GDM1 (cell line): ENCODE data around the gene GNA14.
"Not testable (repeated sequence)": the region's sequence is repeated elsewhere in the genome, so short reads cannot be mapped to it uniquely, and the experiment has no call there.

Source experiments
- DNase-seq: peaks from one replicate; lab custom pipeline; 2025; lab: John Stamatoyannopoulos, UW

The GNA14 gene

DNA sequence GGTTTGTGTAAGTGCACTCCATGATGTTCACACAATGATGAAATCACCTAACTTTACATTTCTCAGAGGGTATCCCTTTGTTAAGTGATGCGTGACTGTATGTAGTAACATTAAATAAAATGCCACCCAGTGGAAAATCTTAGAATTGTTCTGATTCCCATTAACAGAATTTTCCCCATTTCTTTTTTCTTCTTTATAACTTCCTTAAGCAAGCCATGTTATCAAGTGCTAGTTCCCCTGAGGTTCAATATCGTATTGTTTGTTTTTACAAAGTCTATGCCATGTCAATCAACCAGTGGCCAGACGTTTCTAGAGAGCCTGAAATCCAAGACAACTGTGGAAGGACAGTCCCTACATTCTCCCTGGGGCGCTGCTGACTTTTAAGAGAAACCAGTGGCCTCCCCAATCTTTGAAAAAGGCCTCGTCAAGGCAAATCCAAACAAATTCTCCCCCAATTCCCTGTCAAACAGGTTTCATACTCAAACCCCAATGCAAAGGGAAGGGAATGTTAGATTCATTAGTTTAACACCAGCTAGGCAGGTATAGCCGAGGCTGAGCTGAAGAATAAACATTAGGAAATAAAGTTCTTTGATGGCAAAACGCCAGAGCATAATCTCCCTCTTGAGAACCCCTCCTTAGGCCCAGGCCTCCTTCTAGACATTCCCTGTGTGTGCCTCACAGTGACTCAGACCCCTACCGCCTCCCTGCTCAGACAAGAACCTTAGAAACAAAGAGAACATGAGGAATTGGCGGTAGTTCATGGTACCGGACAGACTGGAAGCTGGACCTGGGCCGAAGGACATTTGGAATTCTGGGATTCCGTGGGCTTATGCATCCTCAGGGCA, 198.7 kb downstream of the GNA14 start:
- DNase-seq, result no peak

- no peak for DNase-seq
Measured at GRCh38 chr9:77447646-77448045, 200.5 kb downstream of the GNA14 start.

- DNase-seq, result no peak
Measured at GRCh38 chr9:77442436-77442835, 205.7 kb downstream of the GNA14 start.

DNA sequence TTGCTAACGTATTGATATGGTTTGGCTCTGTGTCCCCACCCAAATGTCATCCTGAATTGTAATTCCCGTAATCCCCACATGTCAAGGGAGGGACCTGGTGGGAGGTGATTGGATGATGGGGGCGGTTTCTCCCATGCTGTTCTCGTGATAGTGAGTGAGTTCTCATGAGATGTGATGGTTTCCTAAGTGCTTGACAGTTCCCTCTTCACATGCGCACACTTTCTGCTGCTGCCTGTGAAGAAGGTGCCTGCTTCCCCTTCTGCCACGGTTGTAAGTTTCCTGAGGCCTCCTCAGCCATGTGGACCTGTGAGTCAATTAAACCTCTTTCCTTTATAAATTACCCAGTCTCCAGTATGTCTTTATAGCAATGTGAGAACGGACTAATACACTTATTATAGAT, 207.0 kb downstream of the GNA14 start:
- peak; percentile 66 for DNase-seq

DNA sequence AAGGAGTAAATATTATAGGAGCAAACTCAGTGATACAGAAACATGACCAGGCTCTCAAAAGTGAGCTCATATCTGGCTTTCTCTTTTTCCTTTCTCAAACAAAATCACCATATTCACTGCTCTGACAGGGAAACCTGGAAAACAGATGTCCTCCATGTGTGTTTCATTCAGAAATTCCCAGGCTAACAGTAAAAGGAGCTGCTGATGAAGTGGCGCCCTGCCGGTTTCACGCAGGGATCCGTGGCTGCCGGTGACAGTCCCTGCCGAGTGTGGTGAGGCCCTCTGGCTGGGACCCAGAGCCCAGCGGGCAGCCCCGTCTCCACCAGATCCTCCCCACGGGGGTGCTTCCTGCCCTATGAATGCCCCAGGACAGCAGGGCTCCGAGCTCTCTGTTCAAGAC, 208.1 kb downstream of the GNA14 start:
- DNase-seq, result no peak

- no peak for DNase-seq
Measured at GRCh38 chr9:77438653-77439052, 209.5 kb downstream of the GNA14 start.

DNA sequence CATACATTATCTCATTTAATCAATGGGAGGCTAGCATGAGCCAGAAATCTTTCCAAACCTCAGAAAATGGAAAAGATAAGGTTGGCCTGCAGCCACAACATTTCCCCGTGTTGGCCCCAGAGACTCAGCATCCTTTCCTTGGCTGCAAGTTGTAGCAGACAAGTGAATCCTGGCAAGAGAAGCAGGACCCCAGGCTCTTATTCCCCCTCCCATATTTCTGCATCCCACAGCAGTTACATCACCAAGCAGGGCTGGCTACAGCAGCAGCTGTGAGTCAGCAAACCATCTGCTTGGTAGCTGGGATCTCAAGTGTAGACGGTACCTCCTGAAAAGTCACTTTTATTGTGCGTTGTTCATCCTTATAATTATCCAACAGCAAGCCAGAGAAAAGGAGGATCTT, 212.4 kb downstream of the GNA14 start:
- DNase-seq, result no peak

DNA sequence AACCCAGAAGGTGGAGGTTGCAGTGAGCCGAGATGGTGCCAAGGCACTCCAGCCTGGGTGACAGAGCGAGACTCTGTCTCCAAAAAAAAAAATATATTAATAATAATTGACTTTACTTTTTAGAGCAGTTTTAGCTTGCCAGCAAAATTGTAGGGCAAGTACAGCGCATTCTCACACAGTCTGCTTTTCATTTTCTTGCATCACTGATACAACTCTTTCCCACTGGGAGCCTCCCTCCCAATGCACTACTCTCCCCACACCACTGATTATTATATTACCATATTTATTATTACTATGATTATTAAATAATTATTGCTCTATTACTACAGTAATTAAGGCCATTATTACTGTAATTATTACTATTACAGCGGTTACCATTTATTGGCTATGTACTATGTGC, 212.8 kb downstream of the GNA14 start:
- DNase-seq, result no peak

- DNase-seq, result peak; percentile 62
Measured at GRCh38 chr9:77433675-77434445, 214.3 kb downstream of the GNA14 start.

DNA sequence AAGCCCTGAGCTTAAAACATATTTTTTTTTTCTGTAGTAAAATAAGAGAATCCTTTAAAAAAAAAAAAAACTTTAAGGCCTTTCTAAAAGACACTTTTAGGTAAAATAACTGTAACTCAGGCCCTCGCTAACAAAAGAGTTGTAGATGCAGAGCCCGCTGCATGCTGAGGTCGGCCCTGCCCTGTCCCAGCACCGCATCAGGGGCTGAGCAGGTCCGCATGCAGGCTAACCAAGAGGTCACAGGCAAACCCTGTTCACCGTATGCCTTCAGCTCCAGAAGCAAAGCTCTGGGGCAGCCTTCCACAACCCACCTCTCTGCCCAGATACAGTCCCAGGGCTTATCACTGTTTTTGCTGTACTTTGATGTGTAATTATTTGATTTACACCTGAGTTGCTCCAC, 216.1 kb downstream of the GNA14 start:
- no peak for DNase-seq

DNA sequence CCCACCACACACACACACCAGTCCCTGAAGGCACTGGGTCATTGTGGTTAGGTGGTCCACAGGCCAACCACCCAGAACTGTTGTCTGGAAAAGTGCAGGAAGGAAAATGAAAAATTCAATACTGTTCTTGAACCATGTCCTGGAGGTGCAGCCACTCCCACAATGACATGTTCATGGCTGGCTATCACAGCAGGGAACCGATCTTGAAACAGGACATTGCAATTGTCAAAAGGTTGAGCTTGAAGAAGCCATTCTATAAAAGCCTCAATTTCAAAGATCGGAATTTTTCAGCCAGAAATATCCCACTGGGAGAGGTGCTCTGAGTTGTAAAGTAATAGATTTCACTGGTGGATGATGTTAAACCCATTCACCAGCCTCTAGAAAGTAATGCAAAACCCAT, 218.2 kb downstream of the GNA14 start:
- DNase-seq, result no peak

DNA sequence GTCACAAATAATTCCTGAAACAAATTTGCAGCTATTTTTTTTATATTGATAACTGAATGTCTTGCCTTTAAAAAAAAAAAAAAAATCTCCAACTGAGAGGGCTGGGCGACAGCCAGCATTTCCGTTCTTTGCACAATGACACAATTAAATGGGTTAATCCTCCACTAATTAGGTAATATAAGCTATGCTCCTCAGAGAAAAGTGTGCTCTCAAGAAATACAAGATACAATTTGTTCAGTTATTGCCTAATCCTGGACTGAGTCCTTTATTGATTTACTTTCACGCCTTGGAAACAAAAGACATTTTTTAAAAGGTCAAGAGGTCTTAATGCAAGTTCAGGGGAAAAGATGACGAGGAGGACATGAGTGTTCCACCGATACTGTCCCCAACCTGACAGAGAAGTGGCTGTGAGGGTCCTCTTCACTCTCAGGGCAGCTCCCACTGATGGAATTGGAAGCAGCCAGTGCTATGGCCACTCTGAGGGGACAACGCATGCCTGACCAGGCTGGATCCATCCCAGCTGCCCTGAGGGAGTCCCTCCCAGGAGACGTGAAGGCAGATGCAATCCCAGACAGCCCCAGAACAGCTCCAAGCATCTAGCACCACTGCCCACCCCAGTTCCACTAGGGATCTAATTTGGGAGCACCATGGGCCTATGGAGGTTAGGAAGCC, 220.7 kb downstream of the GNA14 start:
- no peak for DNase-seq

GRCh38 chr9:77426712-77427111, 221.4 kb downstream of the GNA14 start:
- DNase-seq, result no peak

DNA sequence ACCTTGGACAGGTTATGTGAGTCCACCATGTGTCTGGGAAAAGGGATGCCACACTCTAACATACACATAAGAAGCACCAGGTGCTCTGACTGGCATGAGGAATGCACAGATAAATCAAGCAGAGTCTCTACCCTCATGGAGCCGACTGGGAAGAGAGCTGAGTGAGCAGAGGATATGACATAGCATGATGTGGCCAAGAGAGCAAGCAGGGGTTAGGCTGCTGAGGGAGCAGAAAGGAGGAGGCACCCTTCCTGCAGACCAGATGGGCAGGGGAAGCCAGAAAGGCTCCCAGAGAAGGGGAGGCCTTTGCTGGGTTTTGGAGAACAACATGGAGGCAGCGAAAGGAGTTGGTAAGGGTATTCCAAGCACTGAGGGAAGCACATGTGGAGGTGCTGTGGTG, 223.1 kb downstream of the GNA14 start:
- no peak for DNase-seq

DNA sequence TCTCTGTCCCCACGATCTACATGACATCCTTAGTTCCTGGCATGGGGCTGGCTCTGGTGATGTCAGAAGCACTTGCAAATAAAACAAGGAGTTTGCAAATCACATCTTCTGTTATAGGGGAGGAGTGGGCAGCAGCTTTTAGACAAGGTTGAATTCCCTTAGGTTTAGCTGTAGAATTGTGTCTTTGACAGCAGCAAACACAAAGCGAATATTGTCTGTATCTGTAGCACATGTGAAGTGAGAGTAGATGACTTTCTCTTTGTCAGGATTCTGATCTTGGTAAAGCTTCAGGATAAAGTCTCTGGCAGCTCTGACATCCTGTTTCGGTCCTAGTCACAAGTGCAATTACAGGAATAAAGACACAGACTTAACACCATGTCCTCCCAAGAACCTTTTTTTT, 224.3 kb downstream of the GNA14 start:
- DNase-seq, result no peak

- no peak for DNase-seq
Measured at GRCh38 chr9:77422969-77423368, 225.2 kb downstream of the GNA14 start.

- DNase-seq, result no peak
Measured at GRCh38 chr9:77421506-77422265, 226.4 kb downstream of the GNA14 start.

- no peak for DNase-seq
Measured at GRCh38 chr9:77420641-77421040, 227.5 kb downstream of the GNA14 start.

GRCh38 chr9:77418226-77418625, 229.9 kb downstream of the GNA14 start:
- DNase-seq, result no peak

DNA sequence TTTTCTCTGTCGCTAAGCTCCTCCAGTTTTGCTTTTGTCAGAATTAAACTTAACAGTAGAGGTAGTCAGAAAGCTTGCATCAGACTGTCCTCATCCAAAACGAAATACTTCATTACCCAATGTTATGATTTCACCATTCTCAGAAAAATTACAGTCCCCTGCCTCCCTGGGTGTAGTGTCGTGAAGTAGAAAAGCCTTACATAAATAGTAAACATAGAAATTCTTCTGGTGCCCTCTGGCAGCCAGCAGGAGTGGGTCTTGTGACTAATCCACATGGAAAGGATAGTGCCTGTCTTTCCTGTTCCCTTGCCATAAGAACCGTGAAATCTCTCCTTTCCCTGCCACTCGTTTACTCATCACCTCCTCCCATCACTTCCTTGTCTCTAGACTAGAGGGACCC, 230.6 kb downstream of the GNA14 start:
- DNase-seq, result no peak

DNA sequence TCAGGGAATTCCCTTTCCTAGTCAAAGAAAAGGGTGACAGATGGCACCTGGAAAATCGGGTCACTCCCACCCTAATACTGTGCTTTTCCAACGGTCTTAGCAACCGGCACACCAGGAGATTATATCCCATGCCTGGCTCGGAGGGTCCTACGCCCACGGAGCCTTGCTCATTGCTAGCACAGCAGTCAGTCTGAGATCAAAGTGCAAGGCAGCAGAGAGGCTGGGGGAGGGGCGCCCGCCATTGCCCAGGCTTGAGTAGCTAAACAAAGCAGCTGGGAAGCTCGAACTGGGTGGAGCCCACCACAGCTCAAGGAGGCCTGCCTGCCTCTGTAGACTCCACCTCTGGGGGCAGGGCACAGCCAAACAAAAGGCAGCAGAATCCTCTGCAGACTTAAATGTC, 239.6 kb downstream of the GNA14 start:
- DNase-seq, result not testable (repeated sequence)

DNA sequence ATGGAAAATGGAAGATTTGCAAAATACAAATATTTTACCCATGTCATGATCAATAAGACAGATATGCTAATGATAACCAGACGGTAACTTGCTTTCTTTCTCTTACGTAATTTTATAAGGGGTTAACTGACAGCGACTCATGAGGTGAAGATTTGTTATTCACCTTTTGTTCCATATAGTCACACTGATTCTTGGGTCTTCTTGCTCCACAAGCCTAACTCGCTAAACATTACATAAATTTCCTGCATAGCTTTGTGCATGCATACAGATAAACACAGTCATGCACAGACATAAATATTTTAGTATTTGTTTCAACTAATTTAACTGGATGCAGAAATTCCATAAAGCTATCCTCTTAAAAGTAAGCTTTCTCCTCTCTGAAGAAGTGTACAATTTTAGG, 244.9 kb downstream of the GNA14 start:
- no peak for DNase-seq
